Measurements from ENCODE around the gene DHX35. TPM values are rescaled to one million over a fixed set of nuclear protein-coding genes. Genes with fewer than 3 reads are reported as not detected.
"Not testable (repeated sequence)": the region's sequence is repeated elsewhere in the genome, so short reads cannot be mapped to it uniquely, and the experiment has no call there.

DHX35 gene
- total RNA-seq, 1 donor = 10.8 TPM

DNA sequence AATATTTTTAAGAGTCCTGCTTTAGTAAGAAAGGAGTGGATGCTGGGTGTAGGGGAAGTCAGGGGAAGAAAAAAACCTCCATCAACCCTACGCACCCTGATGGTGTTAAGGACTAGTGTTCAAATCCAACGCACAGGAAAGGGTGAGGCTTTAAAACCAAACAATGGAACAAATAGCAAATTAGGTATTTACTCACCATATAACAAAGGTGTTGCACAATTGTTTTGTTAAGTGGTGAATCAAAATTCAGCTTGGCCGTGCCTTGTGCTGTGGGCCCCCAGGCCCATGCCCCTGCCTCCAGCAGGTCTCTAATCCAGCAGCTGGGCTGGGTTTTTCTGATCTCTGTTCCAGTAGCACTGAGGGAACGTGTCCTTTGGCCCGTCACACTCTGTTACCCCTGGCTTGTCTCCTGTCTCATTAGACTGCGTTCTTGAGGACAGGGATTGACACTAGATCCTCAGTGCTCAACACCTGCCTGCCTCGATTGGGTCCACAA is 24.1 kb upstream of the DHX35 start:
- DNase-seq (ENCODE audit: low read depth in 2 of 3, low spot score in 2 of 3) = no peak

GRCh38 chr20:38939686-38940085 is 22.5 kb upstream of the DHX35 start:
- DNase-seq (ENCODE audit: low read depth in 2 of 3, low spot score in 2 of 3) = no peak

- no peak for DNase-seq (ENCODE audit: low read depth in 2 of 3, low spot score in 2 of 3)
Observed at GRCh38 chr20:38940644-38941043, 21.5 kb upstream of the DHX35 start.

- no peak for DNase-seq (ENCODE audit: low read depth in 2 of 3, low spot score in 2 of 3)
Observed at GRCh38 chr20:38941726-38942389, 20.3 kb upstream of the DHX35 start.

DNA sequence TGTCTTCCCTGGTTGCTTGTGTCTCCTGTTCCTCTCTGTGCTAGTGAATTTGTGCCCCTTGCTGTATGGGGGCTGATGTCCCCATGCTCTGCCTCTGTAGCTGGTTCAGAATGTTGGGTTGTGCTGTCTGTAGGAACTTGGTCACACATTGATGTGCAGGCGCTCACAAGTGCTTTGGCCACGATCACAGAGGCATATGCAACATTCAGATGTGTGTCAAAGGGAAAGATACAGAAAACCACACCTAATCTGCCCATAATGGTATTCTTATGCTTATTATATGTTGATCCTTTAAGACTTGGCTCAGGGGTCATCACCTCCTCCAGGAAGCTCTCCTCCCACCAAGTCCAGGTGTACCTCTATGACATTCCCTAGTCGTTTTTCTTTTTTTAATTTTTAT is 17.1 kb upstream of the DHX35 start:
- no peak for DNase-seq (ENCODE audit: low read depth in 2 of 3, low spot score in 2 of 3)

DNA sequence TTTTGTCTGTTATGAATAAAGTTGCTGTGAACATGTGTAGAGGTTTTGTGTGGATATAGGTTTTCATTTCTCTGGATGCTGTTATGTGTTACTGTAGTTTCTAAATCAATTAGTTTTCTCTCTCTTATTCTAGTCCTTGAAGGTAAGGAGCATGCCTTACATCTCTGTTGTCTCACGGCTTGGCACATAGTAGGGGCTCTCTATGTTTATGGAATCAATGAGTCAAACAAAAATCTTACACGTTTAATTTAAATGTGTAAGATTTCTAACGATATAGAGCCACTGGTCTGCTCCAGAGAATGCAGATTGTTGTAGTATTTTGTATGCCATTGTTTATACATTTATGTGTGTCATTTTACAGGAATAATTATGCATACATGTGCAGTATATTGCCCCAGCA is 15.3 kb upstream of the DHX35 start:
- DNase-seq (ENCODE audit: low read depth in 2 of 3, low spot score in 2 of 3) = no peak

- DNase-seq (ENCODE audit: low read depth in 2 of 3, low spot score in 2 of 3) = peak in 2 of 3 donors; percentile 69 to 84
Observed at GRCh38 chr20:38947931-38948362, 14.2 kb upstream of the DHX35 start.

- DNase-seq (ENCODE audit: low read depth in 2 of 3, low spot score in 2 of 3) = no peak
Observed at GRCh38 chr20:38950254-38950653, 11.9 kb upstream of the DHX35 start.

DNA sequence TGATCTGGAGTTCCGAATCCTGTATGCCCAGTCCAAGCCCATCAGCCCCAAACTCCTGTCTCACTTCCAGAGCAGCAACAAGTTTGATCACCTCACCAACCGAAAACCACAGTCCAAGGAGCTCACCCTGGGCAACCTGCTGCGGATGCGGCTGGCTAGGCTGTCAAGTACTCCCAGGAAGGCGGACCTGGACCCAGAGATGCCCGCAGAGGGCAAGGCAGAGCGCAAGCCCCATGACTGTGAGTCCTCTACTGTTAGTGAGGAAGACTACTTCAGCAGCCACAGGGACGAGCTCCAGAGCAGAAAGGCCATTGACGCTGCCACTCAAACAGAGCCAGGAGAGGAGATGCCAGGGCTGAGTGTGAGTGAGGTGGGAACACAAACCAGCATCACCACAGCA is 10.5 kb upstream of the DHX35 start:
- no peak for DNase-seq (ENCODE audit: low read depth in 2 of 3, low spot score in 2 of 3)

GRCh38 chr20:38952153-38952552 is 10.0 kb upstream of the DHX35 start:
- DNase-seq (ENCODE audit: low read depth in 2 of 3, low spot score in 2 of 3) = no peak

- no peak for DNase-seq (ENCODE audit: low read depth in 2 of 3, low spot score in 2 of 3)
Observed at GRCh38 chr20:38953630-38954340, 8.4 kb upstream of the DHX35 start.

GRCh38 chr20:38957235-38957876 is 4.8 kb upstream of the DHX35 start:
- no peak for DNase-seq (ENCODE audit: low read depth in 2 of 3, low spot score in 2 of 3)

DNA sequence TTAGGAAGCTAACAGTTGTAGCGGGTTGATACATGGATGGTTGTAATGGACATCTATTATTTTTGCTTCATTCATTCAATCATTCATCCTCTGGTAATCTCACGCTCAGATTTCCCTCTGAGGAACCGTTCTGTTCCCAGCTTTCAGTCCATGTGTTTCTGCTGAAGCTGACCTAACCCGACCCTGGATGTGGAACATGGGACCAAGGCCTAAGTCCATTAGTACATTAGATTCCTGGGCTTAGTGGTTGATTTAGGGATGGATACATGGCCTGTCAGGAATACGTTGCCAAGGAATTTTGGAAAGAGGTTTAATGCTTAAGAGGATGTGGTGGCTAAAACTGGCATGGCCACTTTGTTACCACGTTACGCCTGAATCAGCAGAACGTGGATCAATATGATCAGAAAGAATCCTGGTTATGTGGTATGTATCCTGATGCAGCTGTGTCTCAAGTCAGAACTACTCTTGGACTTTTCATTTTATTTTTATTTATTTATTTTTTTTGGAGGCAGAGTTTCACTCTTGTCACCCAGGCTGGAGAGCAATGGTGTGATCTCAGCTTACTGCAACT is 4.1 kb upstream of the DHX35 start:
- no peak for DNase-seq (ENCODE audit: low read depth in 2 of 3, low spot score in 2 of 3)

GRCh38 chr20:38960187-38960687 is 1.9 kb upstream of the DHX35 start:
- not testable (repeated sequence) for DNase-seq (ENCODE audit: low read depth in 2 of 3, low spot score in 2 of 3)

GRCh38 chr20:38961530-38962043 is 557 bp upstream of the DHX35 start:
- DNase-seq (ENCODE audit: low read depth in 2 of 3, low spot score in 2 of 3) = no peak

- DNase-seq (ENCODE audit: low read depth in 2 of 3, low spot score in 2 of 3) = peak in 2 of 3 donors; percentile 1 to 44
Observed at GRCh38 chr20:38962928-38963401, 821 bp downstream of the DHX35 start.

DNA sequence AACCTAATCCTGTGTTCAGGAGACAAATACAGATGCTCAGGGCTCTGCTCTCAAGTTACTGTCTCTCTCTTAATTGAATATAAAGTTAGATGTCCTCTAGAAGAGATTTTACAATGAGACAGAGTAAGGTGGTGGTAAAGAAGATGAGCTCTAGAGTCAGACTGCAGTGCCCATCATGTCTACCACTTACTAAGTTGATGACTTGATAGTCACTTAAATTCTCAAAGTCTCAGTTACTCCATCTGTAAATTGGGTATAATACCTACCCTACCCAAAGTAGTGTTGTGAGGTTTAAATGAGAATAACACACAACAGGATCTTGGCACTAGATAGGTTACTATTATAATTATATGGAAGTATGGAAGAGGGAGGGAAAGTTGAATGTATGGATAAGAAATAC is 1.6 kb downstream of the DHX35 start:
- no peak for DNase-seq (ENCODE audit: low read depth in 2 of 3, low spot score in 2 of 3)

- DNase-seq (ENCODE audit: low read depth in 2 of 3, low spot score in 2 of 3) = no peak
Observed at GRCh38 chr20:38965264-38965663, 3.1 kb downstream of the DHX35 start.

DNA sequence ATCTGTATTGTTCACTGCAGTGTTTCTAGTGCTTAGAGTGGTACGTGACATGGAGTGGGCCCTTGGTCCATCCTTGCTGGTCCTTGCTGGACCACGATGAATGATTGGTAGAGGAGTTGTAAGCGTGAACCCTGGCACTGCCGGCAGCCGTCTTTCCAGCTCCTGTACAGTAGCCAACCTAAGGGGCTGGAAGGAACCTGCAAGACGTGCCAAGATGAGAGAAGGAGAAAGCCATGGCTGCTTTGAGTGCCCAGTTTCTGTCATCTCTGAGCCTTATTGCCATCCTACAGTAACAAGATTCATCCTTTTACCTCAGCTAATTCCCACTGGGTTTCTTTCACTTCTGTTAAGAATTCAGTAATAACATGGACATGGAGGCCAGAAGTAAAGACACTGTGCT is 5.9 kb downstream of the DHX35 start:
- DNase-seq (ENCODE audit: low read depth in 2 of 3, low spot score in 2 of 3) = no peak

DNA sequence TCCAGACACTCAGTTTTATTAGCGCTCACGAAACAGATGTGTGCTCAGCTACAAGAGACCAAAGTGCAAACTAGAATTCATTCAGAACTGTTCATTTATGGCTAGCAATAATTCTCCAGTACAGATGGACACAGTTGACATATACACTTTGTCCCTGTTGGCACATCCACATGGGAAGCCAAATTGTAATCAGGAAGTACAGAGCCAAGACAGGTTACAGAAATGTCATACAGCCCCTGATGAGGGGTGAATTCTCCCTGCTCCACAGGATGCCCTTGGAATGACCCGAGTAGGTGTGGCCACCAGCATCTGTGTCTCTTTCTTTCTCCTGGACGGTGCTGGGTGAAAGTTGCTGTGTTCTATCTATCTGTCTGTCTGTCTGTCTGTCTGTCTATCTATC is 7.6 kb downstream of the DHX35 start:
- DNase-seq (ENCODE audit: low read depth in 2 of 3, low spot score in 2 of 3) = no peak

DNA sequence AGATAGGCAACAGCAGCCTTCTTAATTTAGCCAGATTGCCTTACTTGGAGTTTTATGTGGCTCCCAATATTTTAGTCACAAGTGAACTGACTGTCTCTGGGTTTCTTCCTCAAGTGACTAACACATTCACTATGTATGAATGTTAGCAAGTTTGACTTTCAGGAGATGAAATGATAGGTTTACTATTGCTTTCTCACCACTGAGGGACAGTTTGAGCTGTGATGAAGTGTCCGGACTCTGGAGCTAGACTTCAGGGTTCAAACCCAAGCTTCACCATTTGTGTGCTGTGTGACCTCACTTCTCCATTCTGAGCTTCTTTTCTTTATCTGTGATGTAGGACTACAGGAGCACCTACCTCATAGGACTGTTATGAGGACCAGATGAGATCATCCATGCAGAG is 8.2 kb downstream of the DHX35 start:
- DNase-seq (ENCODE audit: low read depth in 2 of 3, low spot score in 2 of 3) = no peak

All from hematopoietic multipotent progenitor cell (in vitro differentiated cells).